Measurements from ENCODE around the gene FAM107B.
"Not testable (repeated sequence)": the region's sequence is repeated elsewhere in the genome, so short reads cannot be mapped to it uniquely, and the experiment has no call there.

The FAM107B gene

DNA sequence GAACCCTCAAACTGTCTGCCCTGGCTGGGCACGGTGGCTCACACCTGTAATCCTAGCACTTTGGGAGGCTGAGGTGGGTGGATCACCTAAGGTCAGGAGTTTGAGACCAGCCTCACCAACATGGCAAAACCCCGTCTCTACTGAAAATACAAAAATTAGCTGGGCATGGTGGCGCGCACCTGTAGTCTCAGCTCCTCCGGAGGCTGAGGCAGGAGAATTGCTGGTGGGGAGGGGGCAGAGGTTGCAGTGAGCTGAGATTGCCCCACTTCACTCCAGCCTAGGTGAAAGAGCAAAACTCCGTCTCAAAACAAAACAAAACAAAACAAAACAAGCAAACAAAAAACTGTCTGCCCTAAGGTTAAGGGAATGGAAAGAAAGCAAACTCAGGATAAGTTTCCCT lies 115.6 kb downstream of the FAM107B start:
- DNase-seq: not testable (repeated sequence)

- DNase-seq: no peak
Observed at GRCh38 chr10:14658331-14659127, 116.2 kb downstream of the FAM107B start.

DNA sequence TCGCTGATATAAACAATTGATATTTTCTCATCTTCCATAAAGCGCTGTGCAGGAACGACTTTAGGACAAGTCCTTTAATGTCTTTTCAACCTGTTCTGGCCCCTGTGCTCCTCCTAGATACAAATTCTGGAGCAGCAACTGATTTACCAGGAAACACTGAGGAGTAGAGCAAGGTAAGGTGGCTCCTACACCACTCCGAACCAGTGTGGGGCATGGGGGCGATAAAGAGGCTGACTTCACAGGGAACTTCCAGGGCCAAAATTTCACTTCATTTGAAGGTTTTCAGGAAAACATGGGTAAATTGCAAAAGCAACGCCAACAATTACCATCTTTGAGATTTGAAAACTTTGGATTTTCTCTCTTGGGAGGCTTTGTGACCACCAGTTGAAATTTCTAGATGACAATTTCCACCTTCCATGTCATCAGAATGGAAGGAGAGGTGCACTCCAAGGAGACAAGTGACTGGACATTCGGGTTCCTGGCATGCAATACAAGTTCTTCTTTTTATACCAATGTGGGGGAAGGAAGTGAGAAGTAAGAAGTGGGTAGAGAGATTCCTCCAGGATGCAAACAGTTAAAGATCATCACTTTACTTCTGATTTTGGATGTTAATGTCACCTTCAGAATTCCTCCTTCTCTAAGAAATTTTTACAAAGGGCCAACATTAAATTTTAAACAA lies 118.5 kb downstream of the FAM107B start:
- no peak for DNase-seq

DNA sequence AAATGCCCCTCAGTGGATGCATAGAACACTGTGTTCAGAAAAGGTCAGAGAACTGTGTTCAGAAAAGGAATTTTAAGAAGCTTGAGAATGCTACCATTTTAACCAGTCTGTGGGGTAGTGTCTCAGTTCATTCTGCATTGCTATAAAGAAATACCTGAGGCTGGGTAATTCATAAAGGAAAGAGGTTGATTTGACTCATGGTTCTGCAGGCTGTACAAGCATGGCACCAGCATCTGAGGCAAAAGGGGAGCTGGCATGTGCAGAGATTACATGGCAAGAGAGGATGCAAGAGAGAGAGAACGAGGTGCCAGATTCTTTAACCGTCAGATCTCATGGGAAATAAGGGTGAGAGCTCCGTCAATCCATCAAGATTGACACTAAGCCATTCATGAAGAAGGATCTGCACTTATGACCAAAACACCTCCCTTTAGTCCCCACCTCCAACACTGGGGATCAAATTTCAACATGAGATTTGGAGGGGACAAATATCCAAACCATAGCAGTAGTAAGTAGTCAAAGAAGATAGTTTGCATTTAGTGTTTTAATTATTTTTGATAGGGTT lies 119.8 kb downstream of the FAM107B start:
- no peak for DNase-seq

DNA sequence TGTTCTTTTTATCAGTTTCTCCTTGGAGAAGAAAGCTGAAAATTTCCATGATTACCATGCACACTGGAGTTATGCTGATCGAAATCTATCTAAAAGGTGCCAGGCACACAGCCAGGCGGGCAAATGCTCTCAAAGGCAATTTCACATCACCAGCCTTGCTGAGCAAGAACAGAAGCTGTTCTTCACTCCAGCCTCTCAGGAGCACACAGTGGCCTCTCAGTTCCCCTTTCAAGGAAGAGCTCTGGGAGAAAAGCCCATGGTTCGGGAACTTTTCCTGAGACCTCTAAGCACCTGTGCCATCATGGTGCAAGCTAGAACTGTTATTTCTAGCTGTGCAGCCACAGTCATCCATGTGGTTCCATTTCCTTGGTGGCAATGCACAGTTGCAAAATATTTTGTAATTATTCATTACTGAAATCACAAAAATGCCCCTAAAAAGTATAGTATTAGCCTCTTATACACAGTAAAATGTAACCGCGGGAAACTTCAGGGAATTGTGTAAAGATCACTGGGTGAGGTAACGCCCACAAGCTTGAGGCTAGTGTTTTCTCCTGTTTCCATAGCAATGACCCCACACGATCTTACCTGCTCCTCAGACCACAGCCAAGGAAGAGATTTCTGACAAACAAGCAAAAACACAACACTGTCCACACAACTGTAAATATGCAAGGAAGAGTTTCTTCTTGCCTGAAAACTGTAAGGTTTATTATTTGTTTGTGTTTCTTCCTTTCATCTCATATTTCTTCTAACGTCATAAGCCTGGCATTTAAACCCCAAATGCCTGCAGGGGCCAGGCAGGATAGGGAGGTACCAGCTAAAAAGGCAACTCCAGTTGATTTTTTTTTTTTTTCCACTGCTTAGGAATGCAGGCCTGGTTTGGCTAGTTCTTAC lies 121.2 kb downstream of the FAM107B start:
- no peak for DNase-seq

GRCh38 chr10:14652816-14653215 lies 121.9 kb downstream of the FAM107B start:
- DNase-seq: peak in 1 of 2 donors; percentile 3

- peak in 1 of 2 donors; percentile 12 for DNase-seq
Observed at GRCh38 chr10:14652067-14652466, 122.6 kb downstream of the FAM107B start.

- DNase-seq: peak in 1 of 2 donors; percentile 16
Observed at GRCh38 chr10:14649739-14650138, 125.0 kb downstream of the FAM107B start.

DNA sequence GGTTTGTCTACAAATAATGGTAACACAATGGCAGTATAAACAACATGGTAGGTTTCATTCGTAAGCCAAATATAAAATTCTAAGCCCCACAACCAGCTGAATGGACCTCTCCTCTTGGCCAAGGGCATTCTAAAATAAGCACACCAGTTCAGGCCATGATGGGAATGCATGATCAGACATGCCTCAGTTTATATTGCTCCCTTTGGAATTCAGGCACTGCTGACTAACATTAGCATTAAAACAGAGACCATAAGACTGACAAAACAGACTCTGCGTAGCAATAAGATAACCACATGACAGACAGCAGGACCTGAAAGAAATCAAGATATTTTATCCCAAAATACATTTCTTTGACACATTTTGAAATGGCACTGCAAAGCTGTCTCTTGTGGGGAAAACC lies 125.8 kb downstream of the FAM107B start:
- peak in 1 of 2 donors; percentile 15 for DNase-seq

DNA sequence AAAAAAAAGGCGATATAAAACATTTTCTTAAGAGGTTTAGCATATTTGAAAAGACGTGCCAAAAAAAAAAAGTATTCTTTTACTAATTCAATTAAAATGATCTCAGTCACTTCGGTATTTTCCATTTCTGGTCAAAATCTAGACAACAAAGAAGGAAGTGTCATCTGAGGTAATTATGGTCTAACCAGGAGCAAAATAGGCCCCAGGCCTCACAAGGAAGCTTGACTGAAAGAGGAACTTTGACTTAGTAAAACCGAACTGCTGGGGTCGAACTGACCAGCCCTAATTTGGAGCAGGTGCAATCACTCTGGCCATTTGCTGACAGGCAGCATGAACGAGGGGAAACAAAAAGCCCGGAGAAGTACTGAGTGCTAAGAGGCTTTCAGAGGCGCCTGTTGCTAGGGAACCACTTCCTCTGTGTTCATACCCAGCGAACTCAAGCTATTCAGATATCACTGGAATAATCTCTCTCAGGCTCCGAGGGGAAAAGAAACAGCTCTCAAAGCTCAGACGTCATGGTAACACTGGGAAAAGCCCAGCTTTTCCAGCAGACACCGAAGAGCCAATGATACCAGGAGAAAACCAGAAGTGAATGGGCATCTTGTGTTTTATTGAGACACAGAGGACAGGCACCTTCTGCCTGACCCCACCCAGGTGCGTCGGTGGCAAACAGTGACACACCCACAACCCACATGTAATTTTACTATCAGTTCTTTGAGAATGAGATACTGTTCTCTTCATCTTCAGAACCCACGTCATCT lies 126.5 kb downstream of the FAM107B start:
- DNase-seq: peak; percentile 61 to 65

DNA sequence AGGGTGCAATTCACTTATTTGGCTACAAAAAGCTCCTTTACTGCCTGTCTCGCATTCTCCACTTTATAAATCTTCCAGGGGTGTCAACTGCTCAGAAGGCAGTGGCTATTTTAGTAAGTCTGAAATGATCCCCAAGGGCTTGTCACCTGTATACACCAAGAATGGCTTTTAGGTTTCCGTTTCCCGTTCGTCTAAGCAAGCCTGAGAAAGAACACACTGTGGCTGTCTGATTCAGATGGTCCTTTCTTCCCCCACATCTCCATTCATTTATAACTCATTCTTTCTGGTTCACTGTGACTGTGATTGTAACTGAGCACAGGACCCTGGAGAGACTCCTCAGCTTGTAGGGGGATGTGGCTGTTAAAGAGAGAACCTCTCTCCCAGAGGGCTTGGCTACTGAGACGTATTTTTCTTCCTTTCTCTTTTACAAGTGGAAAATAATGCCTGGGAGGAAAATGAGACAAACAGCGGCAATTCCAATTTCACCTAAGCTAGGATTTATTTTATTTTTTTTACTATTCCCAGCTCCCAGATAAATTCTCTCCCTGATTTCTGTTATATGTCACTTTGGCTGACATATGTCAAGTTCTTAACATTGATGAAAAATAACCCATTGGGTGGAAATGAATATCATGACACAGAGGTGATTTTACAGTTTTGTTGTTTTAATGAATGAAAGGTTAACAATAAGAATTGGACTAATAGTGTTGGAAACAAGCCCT lies 129.3 kb downstream of the FAM107B start:
- peak in 1 of 2 donors; percentile 18 for DNase-seq

- DNase-seq: no peak
Observed at GRCh38 chr10:14639637-14640036, 135.1 kb downstream of the FAM107B start.

DNA sequence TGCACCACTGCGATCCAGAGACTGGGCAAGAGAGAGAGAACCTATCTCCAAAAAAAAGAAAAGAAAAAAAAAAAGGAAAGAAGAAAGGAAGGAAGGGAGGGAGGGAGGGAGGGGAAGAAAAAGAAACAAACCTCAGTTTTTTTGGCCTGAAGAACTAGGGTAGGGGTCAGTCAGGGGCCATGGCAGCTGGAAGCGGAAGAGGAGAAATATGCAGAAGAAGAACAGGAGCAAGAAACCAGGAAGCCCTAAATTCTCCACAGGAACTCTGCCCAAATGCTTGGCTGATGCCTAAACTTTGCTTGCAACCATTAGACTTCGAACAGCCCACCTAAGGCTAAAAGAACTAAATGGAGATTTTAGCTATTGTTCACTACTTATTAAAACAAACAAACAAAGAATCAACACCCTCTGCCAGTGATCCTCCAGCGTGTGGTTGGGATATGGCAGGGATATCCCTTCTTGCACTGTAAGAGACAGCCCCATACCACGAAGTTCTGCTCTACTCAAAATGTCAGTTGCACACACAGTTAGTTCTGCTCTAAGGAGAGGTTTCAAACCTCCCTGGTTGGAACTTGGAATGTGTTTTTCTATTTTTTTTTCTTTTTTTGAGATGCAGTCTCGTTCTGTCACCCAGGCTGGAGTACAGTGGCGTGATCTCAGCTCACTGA lies 139.5 kb downstream of the FAM107B start:
- no peak for DNase-seq

- not testable (repeated sequence) for DNase-seq
Observed at GRCh38 chr10:14634572-14634971, 140.1 kb downstream of the FAM107B start.

DNA sequence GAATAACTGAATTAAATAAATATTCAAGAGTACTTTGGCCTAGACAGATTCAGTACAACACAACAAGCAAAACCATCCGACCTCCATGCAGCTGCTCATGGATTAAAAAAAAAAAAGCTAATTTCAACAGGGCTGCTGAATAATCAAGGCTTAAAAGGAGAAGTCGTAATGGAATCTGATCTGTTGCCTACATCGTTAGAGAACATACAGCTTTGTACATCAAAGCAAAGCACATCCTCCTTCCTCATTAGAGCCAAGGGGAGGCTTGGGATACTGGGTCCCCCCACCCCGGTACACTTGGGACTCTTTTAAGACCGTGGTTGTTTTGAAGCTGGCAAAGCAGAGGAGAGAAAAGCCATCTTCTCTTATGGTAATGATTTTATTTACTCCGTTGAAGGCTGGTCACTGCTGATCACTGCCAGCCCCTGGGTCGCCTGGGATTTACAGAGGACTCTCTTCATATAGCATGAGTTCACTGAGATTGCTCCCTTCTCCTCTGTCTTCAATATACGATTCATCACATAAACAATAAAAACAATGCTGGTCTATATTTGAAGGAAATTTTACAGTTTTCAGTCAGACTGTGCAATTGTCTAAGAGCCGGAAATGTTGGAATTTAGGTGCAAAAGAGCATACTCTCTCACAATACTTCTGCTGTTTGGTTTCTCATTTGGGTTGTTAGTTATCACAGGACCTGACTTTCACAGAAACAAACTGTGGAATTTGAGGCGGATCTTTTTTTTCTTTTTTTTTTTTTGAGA lies 148.8 kb downstream of the FAM107B start:
- no peak for DNase-seq

DNA sequence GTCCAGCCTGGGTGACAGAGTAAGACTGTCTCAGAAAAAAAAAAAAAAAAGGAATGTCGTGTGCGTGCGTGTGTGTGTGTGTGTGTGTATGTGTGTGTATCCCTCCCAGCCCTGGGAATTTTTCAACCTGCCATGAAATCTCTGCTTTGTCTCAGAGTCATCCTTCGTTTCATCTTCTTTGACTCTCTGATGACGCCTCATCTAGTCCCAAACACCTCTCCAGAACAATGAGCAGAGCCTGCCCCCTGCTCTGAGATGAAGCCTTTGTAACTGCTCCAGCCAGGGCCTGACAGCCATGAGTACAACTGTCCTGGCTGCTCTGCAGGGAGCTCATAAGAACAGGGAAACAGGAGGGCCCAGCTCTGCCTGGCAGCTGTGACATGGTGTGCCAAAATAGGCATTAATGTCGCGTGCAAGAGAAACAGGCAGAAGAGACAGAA lies 149.5 kb downstream of the FAM107B start:
- DNase-seq: no peak

DNA sequence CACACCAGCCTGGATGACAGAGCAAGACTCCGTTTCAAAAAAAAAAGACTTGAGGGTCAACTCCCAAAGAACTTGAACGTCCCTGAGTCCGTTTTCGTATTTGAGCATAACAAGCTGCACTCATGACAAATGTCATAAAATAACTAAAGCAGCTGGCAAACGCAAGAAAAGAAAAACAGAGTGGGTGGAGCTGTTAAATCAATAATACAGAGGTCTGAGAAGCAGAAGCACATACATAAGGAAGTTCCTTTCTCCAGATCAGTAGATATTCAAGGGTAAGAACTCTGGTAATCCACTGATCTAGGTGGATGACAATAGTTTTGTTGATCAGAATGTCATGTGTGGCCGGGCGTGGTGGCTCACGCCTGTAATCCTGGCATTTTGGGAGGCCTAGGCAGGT lies 150.1 kb downstream of the FAM107B start:
- DNase-seq: no peak

GRCh38 chr10:14623931-14624330 lies 150.8 kb downstream of the FAM107B start:
- DNase-seq: no peak

- no peak for DNase-seq
Observed at GRCh38 chr10:14621037-14621436, 153.7 kb downstream of the FAM107B start.

DNA sequence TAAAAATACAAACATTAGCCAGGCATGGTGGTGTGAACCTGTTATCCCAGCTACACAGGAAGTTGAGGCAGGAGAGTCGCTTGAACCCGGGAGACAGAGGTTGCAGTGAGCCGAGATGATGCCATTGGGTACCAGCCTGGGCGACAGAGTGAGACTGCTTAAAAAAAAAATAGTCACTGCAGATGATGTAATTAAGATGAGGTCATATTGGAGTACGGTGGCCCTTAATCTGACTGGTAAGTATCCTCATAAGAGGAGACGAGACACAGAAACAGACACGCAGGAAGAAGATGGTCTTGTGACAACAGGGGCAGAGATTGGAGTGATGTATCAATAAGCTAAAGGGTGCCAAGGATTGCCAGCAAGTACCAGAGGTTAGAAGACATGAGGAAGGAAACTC lies 156.0 kb downstream of the FAM107B start:
- DNase-seq: no peak

All from stimulated activated CD4-positive, alpha-beta T cell treated with anti-CD3 and anti-CD28 coated beads, Interleukin-2, amount 100 ng/mL, for 24 hours (primary cell).